ENCODE measurements around the gene SMOC2.

- no peak for TF ChIP-seq GATA3 (IDR thresholded peaks at IDR 0.05; ENCODE audit: low read depth, low read length)
- no peak for TF ChIP-seq GATA2 (IDR thresholded peaks at IDR 0.05; ENCODE audit: low read depth, low read length)
Observed at GRCh38 chr6:168499045-168499650, 58.2 kb downstream of the SMOC2 start.

Data from SH-SY5Y (cell line).